ENCODE data around the gene CREM. TPM values are rescaled to one million over a fixed set of nuclear protein-coding genes. Genes with fewer than 3 reads are reported as not detected.
A peak's percentile ranks its signal among the peaks of the same experiment; 100 is the strongest.
"Not testable (repeated sequence)": the region's sequence is repeated elsewhere in the genome, so short reads cannot be mapped to it uniquely, and the experiment has no call there.

The CREM gene
- 35.6 and 46.6 TPM in 2 replicates for total RNA-seq

DNA sequence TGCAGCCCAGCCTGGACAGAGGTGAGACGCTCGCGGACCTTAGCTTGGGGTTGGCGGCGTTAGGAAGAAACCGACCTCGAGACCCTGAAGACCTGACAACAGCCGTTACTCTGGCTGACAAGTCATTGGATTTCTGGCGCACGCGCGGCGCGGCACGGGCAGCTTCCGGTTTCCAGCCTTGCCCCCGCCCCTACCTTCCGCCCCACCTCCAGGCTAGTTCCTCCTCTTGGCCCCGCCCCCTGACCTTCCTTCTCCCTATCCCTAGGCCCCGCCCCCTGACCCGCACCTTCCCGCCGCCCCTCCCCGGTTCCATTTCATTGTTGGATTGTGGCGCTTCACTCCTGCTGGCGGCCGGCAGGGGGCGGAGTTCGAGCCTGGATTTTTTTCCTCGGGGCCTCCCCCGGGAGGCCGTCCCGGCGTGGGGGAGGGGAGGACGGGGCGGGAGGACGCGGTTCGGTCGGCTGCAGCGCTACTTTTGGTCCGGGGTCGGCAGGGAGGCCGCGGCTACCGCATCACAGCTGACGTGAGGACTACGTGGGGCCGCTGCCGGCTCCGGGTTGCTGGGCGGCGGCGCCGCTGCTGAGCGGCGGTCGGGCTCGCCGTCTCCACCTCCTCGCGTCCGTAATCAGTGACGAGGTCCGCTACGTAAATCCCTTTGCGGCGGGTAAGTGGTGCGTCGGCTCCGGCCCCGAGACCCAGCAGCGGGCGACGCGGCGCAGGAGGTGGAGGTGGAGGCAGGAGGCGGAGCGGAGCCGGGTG is at the start of gene CREM:
Gene CREM (plus strand): TSS at position 317 of the 759 bp plus-strand sequence. CDS start 10,990 bp downstream, outside the sequence.
- peak; percentile 86 for DNase-seq (ENCODE audit: low read depth)

GRCh38 chr10:35079265-35079664 is 47.4 kb upstream of the CREM start:
- DNase-seq (ENCODE audit: low read depth): no peak

- peak; percentile 65 for DNase-seq (ENCODE audit: low read depth)
Observed at GRCh38 chr10:35079763-35080162, 46.9 kb upstream of the CREM start.

- DNase-seq (ENCODE audit: low read depth): not testable (repeated sequence)
Observed at GRCh38 chr10:35080261-35080660, 46.4 kb upstream of the CREM start.

- DNase-seq (ENCODE audit: low read depth): no peak
Observed at GRCh38 chr10:35083242-35083641, 43.4 kb upstream of the CREM start.

- DNase-seq (ENCODE audit: low read depth): peak; percentile 28
Observed at GRCh38 chr10:35089611-35090161, 37.0 kb upstream of the CREM start.

DNA sequence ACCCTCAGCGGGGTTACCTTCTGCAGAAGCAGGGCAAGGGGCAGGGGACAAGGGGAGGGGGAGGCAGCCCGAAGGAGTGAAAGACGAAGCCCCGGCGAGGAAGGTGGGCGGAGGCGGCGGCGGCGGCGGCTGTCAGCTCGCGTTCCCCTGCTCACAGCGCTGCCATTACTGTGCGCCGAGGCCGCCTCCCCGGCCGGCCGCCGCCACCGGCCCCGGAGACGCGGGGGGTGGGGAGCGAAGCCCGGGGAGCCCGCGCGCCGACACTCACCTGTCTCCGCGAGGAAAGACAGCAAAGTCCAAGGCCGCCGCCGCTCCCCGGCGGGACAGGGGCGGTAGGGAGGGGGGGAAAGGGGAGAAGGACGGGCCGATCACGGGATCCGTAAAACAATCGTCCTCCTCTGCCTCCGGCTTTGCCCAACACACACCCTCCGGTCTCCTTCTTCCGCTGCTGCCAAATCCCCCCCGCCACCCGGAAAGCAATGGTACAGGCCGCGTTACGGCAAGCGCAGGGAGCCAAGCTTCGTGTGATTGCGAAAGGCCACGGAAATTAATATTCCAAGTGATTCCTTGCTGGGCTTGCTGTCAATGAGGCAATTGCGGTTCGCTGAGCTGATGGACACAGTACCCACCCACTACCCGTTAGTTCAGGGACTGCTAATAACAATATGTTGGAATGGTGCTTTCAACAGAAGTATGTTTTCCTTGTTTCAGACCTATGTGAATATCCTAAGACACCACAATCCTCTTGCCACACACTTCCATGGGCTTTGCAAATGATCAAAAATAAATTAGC is 36.3 kb upstream of the CREM start, which contains the start of gene CUL2:
Gene CUL2 (minus strand): TSS at position 180 of the 793 bp plus-strand sequence. CDS start 19,024 bp downstream, outside the sequence.
- DNase-seq (ENCODE audit: low read depth): peak; percentile 87

GRCh38 chr10:35091994-35092790 is 34.5 kb upstream of the CREM start:
- no peak for DNase-seq (ENCODE audit: low read depth)

DNA sequence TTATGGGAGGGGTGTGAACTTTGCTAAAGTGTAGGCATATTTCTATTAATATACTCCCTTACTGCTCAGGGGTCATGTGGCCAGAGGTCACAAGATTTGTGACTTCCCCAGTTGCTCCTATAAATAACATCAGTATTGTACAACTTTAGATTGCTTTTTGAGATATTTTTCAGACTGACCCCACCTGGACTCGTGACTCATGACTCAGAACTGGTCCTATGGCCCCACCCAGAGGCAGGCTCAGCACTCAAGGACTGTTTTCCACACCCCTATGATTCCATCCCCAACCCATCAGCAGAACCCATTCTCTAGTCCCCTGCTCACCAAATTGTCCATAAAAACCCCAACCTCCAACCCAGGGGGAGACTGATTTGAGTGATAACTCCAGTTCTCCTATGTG is 33.8 kb upstream of the CREM start:
- DNase-seq (ENCODE audit: low read depth): no peak

DNA sequence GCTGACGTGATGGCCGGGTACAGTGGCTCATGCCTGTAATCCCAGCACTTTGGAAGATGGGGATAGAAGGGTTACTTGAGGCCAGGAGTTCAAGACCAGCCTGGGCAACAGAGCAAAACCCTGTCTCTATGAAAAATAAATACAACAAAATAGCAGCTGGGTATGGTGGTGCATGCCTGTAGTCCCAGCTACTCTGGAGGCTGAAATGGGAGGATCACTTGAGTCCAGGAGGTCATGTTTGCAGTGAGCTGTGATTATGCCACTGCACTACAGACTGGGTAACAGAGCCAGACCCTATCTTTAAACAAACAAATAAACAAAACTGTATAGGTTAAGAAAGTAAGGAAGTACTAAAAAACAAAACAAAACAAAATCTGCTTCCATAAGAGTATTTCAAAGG is 30.3 kb upstream of the CREM start:
- no peak for DNase-seq (ENCODE audit: low read depth)

- no peak for DNase-seq (ENCODE audit: low read depth)
Observed at GRCh38 chr10:35097510-35097909, 29.1 kb upstream of the CREM start.

DNA sequence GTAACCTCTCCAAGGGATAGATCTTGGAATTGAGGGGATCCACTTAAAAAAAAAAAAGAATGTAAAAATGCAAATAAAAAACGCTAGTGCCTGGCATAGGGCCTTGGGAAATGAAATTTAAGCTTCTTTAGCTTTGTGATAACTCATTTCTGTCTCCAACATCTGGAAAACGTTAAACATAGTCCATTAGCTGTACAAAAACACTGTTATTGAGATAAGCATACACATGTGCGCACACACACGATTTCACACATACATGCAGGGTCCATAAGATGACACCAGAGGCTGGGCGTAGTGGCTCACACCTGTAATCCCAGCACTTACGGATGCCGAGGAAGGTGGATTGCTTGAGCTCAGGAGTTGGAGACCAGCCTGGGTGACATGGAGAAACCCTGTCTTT is 22.8 kb upstream of the CREM start:
- DNase-seq (ENCODE audit: low read depth): no peak

DNA sequence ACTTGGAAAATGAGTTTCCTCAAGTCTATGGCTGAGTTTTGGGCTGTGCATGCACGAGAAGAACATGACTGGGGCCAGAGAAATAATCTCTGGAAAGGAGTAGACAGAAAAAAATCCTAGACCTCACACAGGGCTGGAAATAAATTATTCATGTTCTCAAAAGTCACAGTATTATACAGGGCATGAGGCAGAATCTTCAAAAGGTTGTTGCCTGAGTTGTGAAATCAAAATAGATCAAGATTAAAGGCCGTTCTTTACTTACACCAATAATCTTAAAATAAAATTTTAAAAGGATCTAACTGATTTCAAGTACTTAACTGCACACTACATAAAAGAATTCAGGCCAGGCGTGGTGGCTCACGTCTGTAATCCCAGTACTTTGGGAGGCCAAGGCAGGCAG is 14.1 kb upstream of the CREM start:
- DNase-seq (ENCODE audit: low read depth): no peak

DNA sequence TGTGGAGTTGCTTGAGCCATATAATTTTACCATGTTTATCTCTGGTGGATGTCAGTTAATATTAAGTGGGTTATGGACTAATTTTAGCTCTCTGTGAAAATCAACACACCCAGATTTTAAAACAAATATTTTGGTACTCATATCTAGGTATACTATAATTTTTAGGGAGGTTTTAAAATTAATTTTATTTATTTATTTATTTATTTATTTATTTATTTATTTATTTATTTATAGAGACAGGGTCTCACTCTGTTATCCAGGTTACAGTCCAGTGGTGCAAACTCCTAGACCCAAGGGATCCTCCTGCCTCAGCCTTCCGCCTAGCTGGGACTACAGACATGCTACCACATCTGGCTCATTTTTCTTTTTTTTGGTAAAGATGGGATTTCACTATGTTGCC is 7.3 kb upstream of the CREM start:
- DNase-seq (ENCODE audit: low read depth): no peak

- DNase-seq (ENCODE audit: low read depth): no peak
Observed at GRCh38 chr10:35124540-35124939, 2.1 kb upstream of the CREM start.

GRCh38 chr10:35126062-35126529 is 550 bp upstream of the CREM start:
- DNase-seq (ENCODE audit: low read depth): no peak

GRCh38 chr10:35127289-35127891 is 744 bp downstream of the CREM start:
- peak; percentile 28 for DNase-seq (ENCODE audit: low read depth)

- DNase-seq (ENCODE audit: low read depth): no peak
Observed at GRCh38 chr10:35129185-35129674, 2.6 kb downstream of the CREM start.

DNA sequence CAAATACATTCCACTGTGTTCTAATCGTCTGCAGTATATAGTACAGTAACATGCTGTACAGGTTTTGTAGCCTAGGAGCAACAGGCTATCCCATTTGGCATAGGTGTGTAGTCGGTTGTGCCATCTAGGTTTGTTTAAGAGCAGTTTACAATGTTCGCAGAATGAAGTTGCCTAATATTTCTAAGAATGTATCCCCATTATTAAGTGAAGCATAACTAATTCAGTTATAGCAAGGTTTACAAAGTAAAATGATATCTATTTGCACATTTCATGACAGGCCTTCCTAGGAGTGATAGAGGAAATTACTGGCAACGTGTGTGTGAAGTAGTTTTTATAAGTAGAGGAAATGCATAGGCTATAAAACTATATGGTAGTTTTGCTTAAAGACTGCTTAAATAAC is 4.0 kb downstream of the CREM start:
- DNase-seq (ENCODE audit: low read depth): no peak

DNA sequence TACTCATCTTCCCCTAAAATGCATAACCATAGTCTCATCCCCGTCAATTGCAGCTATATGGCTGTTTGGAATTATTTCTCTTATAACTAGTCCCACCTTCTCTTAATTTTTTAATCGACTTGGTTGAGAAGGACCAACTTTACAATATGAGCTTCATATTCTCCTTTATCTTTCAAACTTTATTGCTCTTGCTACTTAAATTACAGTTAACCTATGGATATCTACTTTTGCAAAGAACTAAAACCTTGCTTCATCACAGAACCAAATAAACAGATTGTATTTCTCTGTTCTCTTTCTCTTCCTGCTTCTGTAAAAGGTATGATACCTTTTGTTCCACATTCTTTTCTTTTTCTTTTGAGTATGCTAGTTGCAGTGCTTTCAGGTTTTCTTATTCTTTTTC is 6.1 kb downstream of the CREM start:
- DNase-seq (ENCODE audit: low read depth): no peak

DNA sequence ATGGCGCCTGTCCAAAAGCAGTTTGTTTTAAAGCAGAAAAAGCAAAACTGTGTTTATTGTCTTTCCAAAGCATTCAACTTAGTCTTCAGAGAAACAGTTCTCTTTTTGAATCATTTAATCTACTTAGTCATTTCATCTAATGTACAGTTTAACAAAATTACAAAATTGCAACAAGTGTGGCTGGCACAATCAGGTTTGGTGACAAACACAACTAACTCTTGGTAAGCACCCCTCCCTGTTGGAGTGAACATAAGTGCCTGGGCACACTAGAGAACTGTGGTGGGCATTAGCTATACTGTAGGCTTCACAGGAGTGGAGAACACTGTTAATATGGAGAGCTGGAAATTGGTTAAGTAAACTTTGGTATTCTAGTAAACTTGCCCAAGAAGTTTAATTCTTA is 6.9 kb downstream of the CREM start:
- DNase-seq (ENCODE audit: low read depth): no peak
